Chondrocyte (in vitro differentiated cells): Measurements from ENCODE around the gene C8A. TPM values are rescaled to one million over a fixed set of nuclear protein-coding genes. Genes with fewer than 3 reads are reported as not detected.

Source experiments
- DNase-seq: peaks from one replicate; pipeline ENCODE4 v3.0.0; 2021; ENCODE audit warnings: mixed read lengths, low spot score
- H3K27ac Mint-ChIP-seq: one replicate; pipeline ENCODE4 v1.8.0; 2021; ENCODE audit warnings: mild to moderate bottlenecking, moderate library complexity, mixed read lengths; ENCODE audit not compliant: unreplicated experiment
- H3K27me3 Mint-ChIP-seq: 2 replicates; pipeline ENCODE4 v1.8.0; 2021; ENCODE audit warnings: low read depth, mixed read lengths
- H3K36me3 Mint-ChIP-seq: 2 replicates; pipeline ENCODE4 v1.8.0; 2021; ENCODE audit warnings: low read depth, mixed read lengths
- H3K4me1 Mint-ChIP-seq: 2 replicates; pipeline ENCODE4 v1.8.0; 2021; ENCODE audit warnings: low read depth, mild to moderate bottlenecking, mixed read lengths
- H3K4me3 Mint-ChIP-seq: one replicate; pipeline ENCODE4 v1.8.0; 2021; ENCODE audit warnings: mild to moderate bottlenecking, moderate library complexity, mixed read lengths; ENCODE audit not compliant: unreplicated experiment
- H3K9me3 Mint-ChIP-seq: 2 replicates; pipeline ENCODE4 v1.8.0; 2021; ENCODE audit warnings: low read depth, mixed read lengths
- total RNA-seq: library from RNA; stranded (reverse); gene quantifications from 3 replicates; pipeline ENCODE4 v1.2.1, GENCODE V29; 2021
- TF ChIP-seq, protein P1 (sequence below): fragments of 200-600 bp; sonication (generic); IDR thresholded peaks from 2 replicates; pipeline ENCODE4 v1.5.0; 2021; ENCODE audit warnings: antibody characterized with exemption, mild to moderate bottlenecking, moderate library complexity

C8A gene
- total RNA-seq, 1 donor from 2014 or later = not detected

GRCh38 chr1:56903778-56904177 lies 49.2 kb downstream of the C8A start:
- Mint-ChIP-seq H3K4me3 (no peak overlapping the region), H3K27ac (no peak overlapping the region), H3K36me3 (no peaks in the 10 kb centered on the region), H3K9me3 (no peaks in the 10 kb centered on the region), H3K27me3 (peaks cover 18% of the 10 kb centered on the region), H3K4me1 (peaks cover 3% of the 10 kb centered on the region)
- no peak for DNase-seq
- TF ChIP-seq, protein P1, sequence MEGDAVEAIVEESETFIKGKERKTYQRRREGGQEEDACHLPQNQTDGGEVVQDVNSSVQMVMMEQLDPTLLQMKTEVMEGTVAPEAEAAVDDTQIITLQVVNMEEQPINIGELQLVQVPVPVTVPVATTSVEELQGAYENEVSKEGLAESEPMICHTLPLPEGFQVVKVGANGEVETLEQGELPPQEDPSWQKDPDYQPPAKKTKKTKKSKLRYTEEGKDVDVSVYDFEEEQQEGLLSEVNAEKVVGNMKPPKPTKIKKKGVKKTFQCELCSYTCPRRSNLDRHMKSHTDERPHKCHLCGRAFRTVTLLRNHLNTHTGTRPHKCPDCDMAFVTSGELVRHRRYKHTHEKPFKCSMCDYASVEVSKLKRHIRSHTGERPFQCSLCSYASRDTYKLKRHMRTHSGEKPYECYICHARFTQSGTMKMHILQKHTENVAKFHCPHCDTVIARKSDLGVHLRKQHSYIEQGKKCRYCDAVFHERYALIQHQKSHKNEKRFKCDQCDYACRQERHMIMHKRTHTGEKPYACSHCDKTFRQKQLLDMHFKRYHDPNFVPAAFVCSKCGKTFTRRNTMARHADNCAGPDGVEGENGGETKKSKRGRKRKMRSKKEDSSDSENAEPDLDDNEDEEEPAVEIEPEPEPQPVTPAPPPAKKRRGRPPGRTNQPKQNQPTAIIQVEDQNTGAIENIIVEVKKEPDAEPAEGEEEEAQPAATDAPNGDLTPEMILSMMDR = no peak

GRCh38 chr1:56904663-56905397 lies 50.2 kb downstream of the C8A start:
- Mint-ChIP-seq H3K27me3 (peaks cover 18% of the 10 kb centered on the region), H3K4me1 (peaks cover 11% of the 10 kb centered on the region), H3K27ac (no peak overlapping the region), H3K36me3 (no peaks in the 10 kb centered on the region), H3K4me3 (no peak overlapping the region), H3K9me3 (no peaks in the 10 kb centered on the region)
- DNase-seq = no peak
- TF ChIP-seq, protein P1 = no peak

DNA sequence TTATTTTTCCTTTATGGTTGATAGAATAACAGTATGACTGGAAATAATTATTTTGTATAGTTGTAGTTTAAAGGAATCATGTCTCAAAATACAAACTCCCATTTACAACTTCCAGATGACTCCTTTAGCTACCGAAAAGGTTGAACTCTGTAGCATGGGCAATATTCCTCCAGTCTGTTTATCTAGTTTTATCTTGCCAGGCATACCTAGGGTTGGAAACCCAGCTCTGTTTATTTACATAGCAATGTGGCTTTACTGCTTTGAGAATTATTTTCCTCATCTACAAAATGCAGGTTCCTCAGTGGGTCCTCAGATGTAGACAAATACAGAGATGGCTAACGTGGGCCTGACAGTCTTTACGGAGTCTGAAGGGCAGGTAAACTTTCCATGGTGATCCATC lies 51.1 kb downstream of the C8A start:
- H3K9me3 Mint-ChIP-seq = no peaks in the 10 kb centered on the region
- H3K27me3 Mint-ChIP-seq = peaks cover 19% of the 10 kb centered on the region
- no peak for DNase-seq
- H3K27ac Mint-ChIP-seq = no peak overlapping the region
- no peaks in the 10 kb centered on the region for H3K36me3 Mint-ChIP-seq
- no peak overlapping the region for H3K4me3 Mint-ChIP-seq
- H3K4me1 Mint-ChIP-seq = peaks cover 11% of the 10 kb centered on the region
- TF ChIP-seq, protein P1 = no peak

DNA sequence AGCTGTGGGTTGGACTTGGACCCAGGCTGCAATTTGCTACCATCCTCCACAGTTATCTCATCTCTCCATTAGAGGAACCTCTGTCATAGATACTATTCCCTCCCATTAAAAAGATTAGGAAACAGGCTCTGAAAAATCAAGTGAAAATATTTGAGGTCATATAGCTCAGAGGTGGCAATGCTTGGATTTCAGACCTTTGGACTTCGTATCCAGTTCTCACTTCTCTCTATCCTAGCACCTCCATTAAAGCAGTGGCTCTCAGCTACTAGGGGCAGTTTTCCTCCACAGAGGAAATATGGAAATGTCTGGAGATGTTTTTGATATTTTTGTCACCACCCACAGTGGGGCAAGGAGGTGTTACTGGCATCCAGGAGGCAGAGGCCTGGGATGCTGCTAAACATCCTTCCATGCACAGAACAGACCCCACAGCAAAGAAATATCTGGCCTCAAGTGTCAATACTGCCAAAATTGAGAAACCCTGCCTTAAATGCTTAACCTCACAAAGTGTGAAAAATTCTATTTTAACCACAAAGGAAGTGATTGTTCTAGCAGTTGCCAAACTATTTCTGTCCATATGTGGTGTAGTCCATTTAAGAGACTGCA lies 54.1 kb downstream of the C8A start:
- Mint-ChIP-seq H3K27ac (no peak overlapping the region), H3K4me1 (peaks cover 11% of the 10 kb centered on the region), H3K4me3 (no peak overlapping the region), H3K36me3 (no peaks in the 10 kb centered on the region), H3K9me3 (no peaks in the 10 kb centered on the region), H3K27me3 (peaks cover 11% of the 10 kb centered on the region)
- TF ChIP-seq, protein P1 = no peak
- DNase-seq = no peak

- H3K27ac Mint-ChIP-seq = no peak overlapping the region
- H3K36me3 Mint-ChIP-seq = no peaks in the 10 kb centered on the region
- H3K27me3 Mint-ChIP-seq = peaks cover 10% of the 10 kb centered on the region
- peaks cover 11% of the 10 kb centered on the region for H3K4me1 Mint-ChIP-seq
- H3K4me3 Mint-ChIP-seq = no peak overlapping the region
- no peak for DNase-seq
- H3K9me3 Mint-ChIP-seq = no peaks in the 10 kb centered on the region
- TF ChIP-seq, protein P1 = no peak
Measured at GRCh38 chr1:56910441-56910985, 55.9 kb downstream of the C8A start.
